Left lung (tissue), 10 donors: Measurements from ENCODE around the gene OPCML. TPM values are rescaled to one million over a fixed set of nuclear protein-coding genes. Genes with fewer than 3 reads are reported as not detected.

Experiments
- ATAC-seq: fragments of 200-7000 bp; cut with Tn5 transposase; one replicate; pipeline ENCODE4 v1.9.1; 2020; ENCODE audit warnings: moderate library complexity
- DNase-seq, 4 donors: peaks; one replicate each; pipeline ENCODE4 v3.0.0-alpha.2; 2013 to 2020
- H3K27ac ChIP-seq, 2 donors: fragments of 200-600 bp; sonication (generic) in 1 of 2; one replicate each; pipeline versions ENCODE4 v1.5.0 to v1.8.0; 2020 to 2021
- H3K27me3 ChIP-seq, 2 donors: fragments of 200-600 bp; sonication (generic) in 1 of 2; one replicate each; pipeline versions ENCODE4 v1.5.0 to v1.8.0; 2020 to 2021
- H3K36me3 ChIP-seq, 2 donors: fragments of 200-600 bp; sonication (generic) in 1 of 2; one replicate each; pipeline versions ENCODE4 v1.5.0 to v1.8.0; 2020 to 2021
- H3K4me1 ChIP-seq, 2 donors: fragments of 200-600 bp; one replicate each; pipeline ENCODE4 v1.8.0; 2021
- H3K4me3 ChIP-seq, 2 donors: fragments of 200-600 bp; sonication (generic) in 1 of 2; one replicate each; pipeline versions ENCODE4 v1.5.0 to v1.8.0; 2020 to 2021; ENCODE audit warnings: mild to moderate bottlenecking in 1 of 2
- H3K9me3 ChIP-seq, 2 donors: fragments of 200-600 bp; sonication (generic) in 1 of 2; one replicate each; pipeline versions ENCODE4 v1.5.0 to v1.8.0; 2020 to 2021
- intact Hi-C, 2 donors: fragments of 100-400 bp; cut with DNase I; formaldehyde crosslinking; loops; one replicate each; pipeline versions ENCODE4 v1.11.2 to v1.14.2; 2022
- polyA plus RNA-seq, 6 donors: library from polyadenylated mRNA; unstranded; fragments of 120-200 nt; gene quantifications; one replicate each; pipeline ENCODE4 v1.2.1, GENCODE V29; 2013; ENCODE audit not compliant: insufficient read length in 6 of 6
- total RNA-seq, 2 donors: library from RNA; stranded (reverse); fragmentation: NEBNext Ultra II Directional; extraction: Animal tissue kit (Norgen Biotek cat#: 25700); gene quantifications; one replicate each; pipeline ENCODE4 v1.2.1, GENCODE V29; 2021
- TF ChIP-seq, protein P1 (sequence below), 2 donors: fragments of 200-600 bp; sonication (generic) in 1 of 2; IDR thresholded peaks; one replicate each; pipeline versions ENCODE4 v1.5.0 to v1.8.0; 2021; ENCODE audit warnings: antibody characterized with exemption in 2 of 2
- donor health status: DM: no; HTN: yes; CAD: no.
- donor health status: DM: no; HTN: no; CAD: no.

OPCML gene
- total and polyA plus RNA-seq, 8 donors = 0.98 to 5.3 (median 1.9) TPM; not detected in 2

GRCh38 chr11:132818951-132819350, 713.4 kb downstream of the OPCML start:
- ATAC-seq = no peak
- H3K4me1 ChIP-seq = no peaks in the 10 kb centered on the region
- no peak overlapping the region for H3K4me3 ChIP-seq
- H3K36me3 ChIP-seq = no peaks in the 10 kb centered on the region
- no peak overlapping the region for H3K27ac ChIP-seq
- DNase-seq = no peak
- H3K27me3 ChIP-seq = no peaks in the 10 kb centered on the region
- intact Hi-C loops = no loop called here
- TF ChIP-seq, protein P1, sequence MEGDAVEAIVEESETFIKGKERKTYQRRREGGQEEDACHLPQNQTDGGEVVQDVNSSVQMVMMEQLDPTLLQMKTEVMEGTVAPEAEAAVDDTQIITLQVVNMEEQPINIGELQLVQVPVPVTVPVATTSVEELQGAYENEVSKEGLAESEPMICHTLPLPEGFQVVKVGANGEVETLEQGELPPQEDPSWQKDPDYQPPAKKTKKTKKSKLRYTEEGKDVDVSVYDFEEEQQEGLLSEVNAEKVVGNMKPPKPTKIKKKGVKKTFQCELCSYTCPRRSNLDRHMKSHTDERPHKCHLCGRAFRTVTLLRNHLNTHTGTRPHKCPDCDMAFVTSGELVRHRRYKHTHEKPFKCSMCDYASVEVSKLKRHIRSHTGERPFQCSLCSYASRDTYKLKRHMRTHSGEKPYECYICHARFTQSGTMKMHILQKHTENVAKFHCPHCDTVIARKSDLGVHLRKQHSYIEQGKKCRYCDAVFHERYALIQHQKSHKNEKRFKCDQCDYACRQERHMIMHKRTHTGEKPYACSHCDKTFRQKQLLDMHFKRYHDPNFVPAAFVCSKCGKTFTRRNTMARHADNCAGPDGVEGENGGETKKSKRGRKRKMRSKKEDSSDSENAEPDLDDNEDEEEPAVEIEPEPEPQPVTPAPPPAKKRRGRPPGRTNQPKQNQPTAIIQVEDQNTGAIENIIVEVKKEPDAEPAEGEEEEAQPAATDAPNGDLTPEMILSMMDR (IDR thresholded peaks at IDR 0.05) = no peak
- H3K9me3 ChIP-seq = no peaks in the 10 kb centered on the region

GRCh38 chr11:132817387-132817786, 714.9 kb downstream of the OPCML start:
- no peaks in the 10 kb centered on the region for H3K27me3 ChIP-seq
- TF ChIP-seq, protein P1 (IDR thresholded peaks at IDR 0.05) = no peak
- no peak overlapping the region for H3K27ac ChIP-seq
- H3K4me3 ChIP-seq = no peak overlapping the region
- no peaks in the 10 kb centered on the region for H3K36me3 ChIP-seq
- no peak for ATAC-seq
- H3K4me1 ChIP-seq = no peaks in the 10 kb centered on the region
- H3K9me3 ChIP-seq = no peaks in the 10 kb centered on the region
- DNase-seq = no peak
- intact Hi-C loops = no loop called here

- Histone ChIP-seq H3K27ac (no peak overlapping the region), H3K27me3 (no peaks in the 10 kb centered on the region), H3K9me3 (no peaks in the 10 kb centered on the region), H3K4me3 (no peak overlapping the region), H3K36me3 (no peaks in the 10 kb centered on the region), H3K4me1 (no peaks in the 10 kb centered on the region)
- intact Hi-C loops = no loop called here
- DNase-seq (no peak), ATAC-seq (no peak)
- TF ChIP-seq, protein P1 (IDR thresholded peaks at IDR 0.05) = no peak
Observed at GRCh38 chr11:132814410-132814809, 717.9 kb downstream of the OPCML start.

DNA sequence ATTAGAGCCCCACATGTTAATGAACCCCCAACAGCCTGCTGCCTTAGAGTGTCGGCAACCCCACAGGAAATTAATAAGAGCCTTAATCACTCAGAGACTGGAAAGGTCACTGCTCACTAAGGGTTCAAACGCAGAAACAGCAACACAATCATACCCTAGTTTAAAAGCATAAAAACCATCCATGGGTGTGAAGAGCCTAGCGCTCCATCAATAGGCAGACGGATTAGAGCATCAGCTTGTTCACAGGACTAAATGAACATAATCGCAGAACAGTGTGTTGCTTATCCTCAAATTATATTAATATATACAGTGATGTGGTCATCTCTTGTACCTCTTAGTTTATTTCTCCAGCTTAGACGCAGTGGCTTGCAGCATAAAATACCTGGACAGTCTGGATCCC, 720.7 kb downstream of the OPCML start:
- no peaks in the 10 kb centered on the region for H3K36me3 ChIP-seq
- intact Hi-C loops = no loop called here
- no peak for DNase-seq
- H3K4me3 ChIP-seq = no peak overlapping the region
- no peak overlapping the region for H3K27ac ChIP-seq
- TF ChIP-seq, protein P1 (IDR thresholded peaks at IDR 0.05) = no peak
- no peaks in the 10 kb centered on the region for H3K27me3 ChIP-seq
- no peaks in the 10 kb centered on the region for H3K4me1 ChIP-seq
- peaks cover 0 to 1% of the 10 kb centered on the region in 2 donors for H3K9me3 ChIP-seq
- no peak for ATAC-seq

DNA sequence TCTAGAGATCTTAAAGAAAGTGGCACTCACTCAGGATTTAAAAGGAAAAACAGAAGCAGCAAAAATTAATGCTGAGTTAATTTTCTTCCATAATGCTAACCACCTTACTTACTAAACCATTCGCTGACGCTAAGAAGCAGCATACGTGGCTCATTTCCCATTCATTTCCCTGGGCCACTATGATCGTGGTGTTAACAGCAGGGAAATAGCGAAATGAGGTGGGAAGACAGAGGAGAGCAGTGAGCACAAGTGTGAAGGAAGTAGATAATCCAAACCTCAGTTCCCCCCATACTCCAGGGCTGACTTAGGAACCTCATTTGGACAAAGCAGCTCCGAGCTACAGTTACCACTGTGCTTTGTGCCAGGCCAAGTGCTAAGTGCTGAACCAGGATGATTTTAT, 723.2 kb downstream of the OPCML start:
- Histone ChIP-seq H3K27ac (no peak overlapping the region), H3K4me3 (no peak overlapping the region), H3K36me3 (no peaks in the 10 kb centered on the region), H3K9me3 (peaks cover 0 to 5% of the 10 kb centered on the region in 2 donors), H3K27me3 (no peaks in the 10 kb centered on the region), H3K4me1 (no peaks in the 10 kb centered on the region)
- no peak for DNase-seq
- ATAC-seq = no peak
- intact Hi-C loops = no loop called here
- TF ChIP-seq, protein P1 (IDR thresholded peaks at IDR 0.05) = no peak
